Epidermal melanocyte (primary cell): Measurements from ENCODE around the gene TRAF5.

Experiments used
- DNase-seq: peaks from one replicate; pipeline ENCODE4 v3.0.0; 2011; ENCODE audit warnings: low spot score; ENCODE audit not compliant: insufficient read length

Gene TRAF5

DNA sequence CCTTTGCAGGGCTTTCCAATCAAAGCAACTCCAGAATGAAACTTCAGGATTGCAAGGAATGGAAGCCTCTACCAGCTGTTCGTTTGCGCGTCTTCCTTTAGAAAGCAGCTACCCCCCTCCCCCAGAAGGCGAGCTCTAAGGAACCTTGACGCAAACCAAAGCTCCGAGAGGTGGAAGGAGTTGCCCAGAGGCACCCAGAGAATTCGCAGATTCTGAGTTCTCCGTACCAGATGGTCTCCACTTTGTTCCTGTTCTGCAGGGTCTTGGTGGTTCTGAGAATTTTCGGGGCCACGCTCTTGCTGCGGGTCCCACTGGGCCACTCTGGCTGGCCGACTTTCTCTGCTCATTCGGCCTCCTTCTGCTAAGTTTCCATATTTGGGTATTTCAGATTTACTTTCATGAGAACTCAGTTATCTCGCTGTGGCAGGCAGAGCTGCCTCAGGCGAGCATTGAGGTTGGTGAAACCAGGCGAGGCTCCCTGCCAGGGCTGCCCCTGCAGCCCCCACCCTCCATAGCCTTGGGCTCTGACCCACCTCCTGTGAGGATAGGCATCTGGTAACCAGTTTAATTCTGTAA is 801 bp downstream of the TRAF5 start:
- DNase-seq: no peak

DNA sequence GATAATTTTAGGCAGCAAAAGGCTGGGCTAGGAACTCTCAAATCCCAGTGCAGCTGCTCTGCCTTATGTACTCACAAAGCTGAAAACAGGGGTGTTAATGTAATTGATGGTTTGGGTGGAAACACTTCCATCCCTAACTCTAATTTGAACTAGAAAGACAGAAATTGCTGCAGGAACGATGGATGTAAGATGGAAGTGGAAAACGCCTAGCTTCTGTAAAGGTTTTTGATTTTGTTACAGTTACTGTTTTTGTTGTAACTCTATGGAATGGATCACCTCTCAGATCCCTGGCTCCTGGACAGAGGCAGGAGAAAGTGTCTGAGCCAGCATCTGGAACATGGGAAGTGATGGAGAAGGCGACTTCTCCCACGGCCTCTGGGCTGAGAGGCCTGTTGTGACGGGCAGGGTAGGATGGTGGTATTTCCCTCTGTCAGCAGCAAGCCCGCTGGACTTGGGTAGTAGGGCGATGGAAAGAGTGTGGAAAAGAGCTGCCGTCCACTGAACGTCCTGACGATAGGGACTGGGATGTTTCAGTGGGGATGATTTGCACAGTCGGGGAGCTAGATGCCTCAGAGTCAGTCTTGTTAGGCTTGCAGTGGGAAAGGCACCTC is 1.6 kb downstream of the TRAF5 start:
- no peak for DNase-seq

DNA sequence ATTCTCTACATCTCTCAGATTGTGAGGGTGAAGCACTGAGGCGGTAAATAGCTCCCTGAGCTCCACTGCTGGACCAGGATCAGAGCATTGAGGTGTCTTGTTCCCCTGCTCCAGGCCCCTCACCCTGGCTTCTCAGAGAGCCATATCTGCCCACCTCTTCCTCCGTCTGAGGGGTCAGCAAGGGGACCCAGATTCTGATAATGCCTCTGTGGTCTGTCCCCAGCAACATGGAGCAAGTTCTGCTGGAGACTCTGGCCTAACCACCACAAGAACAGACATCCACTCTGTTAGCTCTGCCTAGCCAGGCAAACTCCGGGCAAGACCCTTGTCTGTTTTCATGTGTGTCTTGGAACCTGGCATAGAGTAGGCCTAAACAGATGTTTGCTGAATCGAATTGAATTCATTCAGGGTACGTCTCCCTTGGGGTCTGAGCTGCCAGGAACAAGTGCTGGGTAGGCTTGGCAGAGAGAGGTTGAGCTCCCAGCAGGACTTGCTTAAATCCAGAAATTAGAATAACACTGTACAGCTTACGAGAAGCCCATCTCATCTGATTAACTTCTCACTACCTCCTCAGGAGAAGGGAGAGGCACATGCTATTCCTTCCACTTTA is 2.3 kb downstream of the TRAF5 start:
- DNase-seq: no peak

DNA sequence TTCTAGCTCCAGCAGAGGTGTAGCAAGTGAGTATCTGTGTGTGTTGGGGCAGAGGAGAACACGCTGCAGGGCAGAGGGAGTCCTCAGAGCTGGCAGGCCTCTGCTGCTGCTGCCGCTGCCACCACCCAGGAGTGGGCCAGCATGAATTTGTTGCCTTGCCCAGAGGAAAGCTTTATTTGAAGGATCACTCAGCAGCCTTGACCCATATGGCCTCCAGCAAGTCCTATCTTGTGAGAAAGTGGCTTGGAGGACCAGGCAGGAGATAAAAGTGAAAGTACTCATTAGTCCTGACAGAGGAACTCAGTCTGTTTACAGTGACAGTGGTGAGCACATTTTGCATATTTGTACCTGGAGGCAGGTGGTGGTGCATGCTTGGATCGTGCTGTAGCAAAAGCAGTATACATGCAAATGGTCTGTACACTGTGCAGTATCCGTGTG is 3.1 kb downstream of the TRAF5 start:
- no peak for DNase-seq

GRCh38 chr1:211330282-211330936 is 3.8 kb downstream of the TRAF5 start:
- no peak for DNase-seq

GRCh38 chr1:211331011-211331709 is 4.5 kb downstream of the TRAF5 start:
- no peak for DNase-seq

GRCh38 chr1:211332036-211332616 is 5.5 kb downstream of the TRAF5 start:
- DNase-seq: no peak

GRCh38 chr1:211332830-211333229 is 6.2 kb downstream of the TRAF5 start:
- DNase-seq: no peak

GRCh38 chr1:211333906-211334305 is 7.3 kb downstream of the TRAF5 start:
- DNase-seq: no peak

GRCh38 chr1:211334986-211335385 is 8.4 kb downstream of the TRAF5 start:
- no peak for DNase-seq

DNA sequence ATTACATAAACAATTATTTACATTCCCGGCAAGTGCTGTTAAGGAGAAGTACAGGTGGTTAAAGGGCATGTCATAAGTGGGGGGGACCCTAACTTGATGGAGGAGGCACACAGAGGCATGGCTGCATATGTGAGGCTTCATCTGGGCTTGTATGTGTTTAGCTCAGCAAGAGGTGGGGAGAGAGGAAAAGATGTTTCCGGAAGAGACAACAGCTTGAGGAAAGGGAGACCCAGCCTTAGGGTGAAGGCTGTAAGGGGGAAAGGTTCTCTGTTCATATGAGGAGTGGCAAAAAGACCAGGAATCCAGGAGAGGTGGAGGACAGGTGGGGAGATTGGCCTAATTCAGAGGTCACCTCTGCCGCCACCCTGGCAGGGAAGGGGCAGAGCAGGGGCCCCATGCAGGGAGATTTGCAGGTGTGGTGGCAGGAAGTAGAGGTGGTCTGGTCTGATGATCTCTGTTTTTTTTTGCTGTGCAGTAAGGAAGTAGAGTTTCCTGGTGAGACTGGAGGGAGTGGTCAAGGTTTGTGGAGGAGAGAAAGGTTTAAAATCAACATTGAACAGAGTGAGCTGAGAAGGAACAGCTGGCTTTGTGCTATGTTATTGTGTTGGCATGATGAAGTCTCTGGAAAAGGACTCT is 9.0 kb downstream of the TRAF5 start:
- DNase-seq: no peak

DNA sequence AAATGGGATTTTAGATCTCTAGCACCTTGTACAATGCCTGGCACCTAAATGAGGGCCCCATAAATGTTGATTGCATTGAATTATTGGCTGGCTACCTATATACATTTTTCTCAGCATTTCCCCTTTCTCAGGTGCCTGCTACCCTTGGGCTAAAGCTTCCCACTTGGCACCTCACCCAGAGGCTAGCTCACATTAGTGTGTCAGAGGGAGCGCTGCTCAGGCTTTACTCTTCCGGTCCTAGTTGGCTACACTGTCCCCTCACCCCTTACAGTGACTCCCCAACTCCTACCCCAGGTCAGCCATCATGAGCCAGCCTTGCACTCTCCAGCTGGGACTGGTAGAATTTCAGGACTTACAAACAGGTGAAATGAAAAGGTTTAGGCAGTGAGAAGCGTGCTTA is 9.5 kb downstream of the TRAF5 start:
- DNase-seq: no peak

GRCh38 chr1:211336775-211337174 is 10.1 kb downstream of the TRAF5 start:
- DNase-seq: no peak

- DNase-seq: no peak
Observed at GRCh38 chr1:211337430-211338223, 11.0 kb downstream of the TRAF5 start.

- no peak for DNase-seq
Observed at GRCh38 chr1:211338224-211338620, 11.6 kb downstream of the TRAF5 start.

GRCh38 chr1:211339631-211340041 is 13.0 kb downstream of the TRAF5 start:
- no peak for DNase-seq

- no peak for DNase-seq
Observed at GRCh38 chr1:211340622-211341507, 14.2 kb downstream of the TRAF5 start.

GRCh38 chr1:211341999-211342398 is 15.4 kb downstream of the TRAF5 start:
- no peak for DNase-seq

- DNase-seq: no peak
Observed at GRCh38 chr1:211343607-211344006, 17.0 kb downstream of the TRAF5 start.
